GM21515 (cell line): ENCODE data around the gene GALNTL6.
"Not testable (repeated sequence)": the region's sequence is repeated elsewhere in the genome, so short reads cannot be mapped to it uniquely, and the experiment has no call there.

Experiments
- ATAC-seq: cut with Tn5 transposase; IDR thresholded peaks from one replicate; pipeline ENCODE4 v1.9.1; 2021; ENCODE audit not compliant: unreplicated experiment

Gene GALNTL6

DNA sequence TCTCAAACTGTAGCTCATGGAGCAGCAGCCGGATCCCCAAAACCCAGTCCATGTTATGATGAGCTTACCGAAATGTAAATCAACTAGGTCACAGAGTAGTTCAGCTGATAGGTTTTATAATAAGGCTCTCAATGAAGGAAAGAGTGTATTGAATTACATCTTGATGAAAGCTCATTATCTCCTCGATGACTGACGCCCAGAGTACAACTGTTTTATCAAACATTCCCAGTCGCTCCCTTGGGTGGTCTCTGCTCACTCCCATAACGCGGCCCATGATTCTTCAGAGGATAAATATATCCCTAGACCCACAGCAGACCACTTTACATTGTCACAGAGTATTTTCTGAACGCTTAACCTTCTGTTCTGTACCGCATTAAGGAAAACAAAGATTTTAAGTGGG lies 903.1 kb downstream of the GALNTL6 start:
- no peak for ATAC-seq

DNA sequence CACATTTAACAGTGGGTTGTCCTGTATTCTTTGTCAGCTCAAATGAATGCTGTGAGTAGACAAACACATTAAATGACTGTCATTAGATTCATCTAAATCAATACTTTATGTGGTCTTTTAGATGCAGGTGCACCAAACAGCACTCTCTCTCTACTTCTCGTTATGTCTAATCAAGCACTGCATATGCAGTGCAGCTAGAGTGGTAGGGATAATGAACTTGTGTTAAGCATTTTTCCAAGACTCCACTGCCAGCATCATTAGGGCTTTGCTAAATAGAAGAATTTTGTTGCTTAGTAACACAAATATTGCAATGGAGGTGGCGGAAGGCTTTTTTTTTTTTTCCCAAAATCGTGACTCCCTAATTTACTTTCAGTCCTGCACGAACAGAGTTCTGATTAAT lies 908.5 kb downstream of the GALNTL6 start:
- ATAC-seq = no peak

DNA sequence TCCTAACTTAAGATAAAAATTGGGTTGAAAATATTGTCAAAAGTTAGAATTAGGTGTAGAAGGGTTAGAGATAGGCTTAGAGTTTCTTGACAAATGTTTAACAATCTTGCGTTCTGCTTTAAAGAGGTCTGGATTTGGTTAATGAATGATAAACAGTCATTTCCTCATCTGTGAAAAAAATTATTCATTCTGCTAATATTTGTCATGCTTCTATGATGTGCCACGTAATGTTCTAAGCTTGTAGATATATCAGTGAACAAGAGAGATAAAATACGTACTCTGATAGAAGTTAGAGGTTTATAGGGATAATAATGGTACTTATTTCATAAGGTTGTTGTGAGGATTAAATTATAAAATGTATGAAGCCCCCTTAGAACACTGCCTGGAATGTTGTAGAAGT lies 912.4 kb downstream of the GALNTL6 start:
- ATAC-seq = no peak

DNA sequence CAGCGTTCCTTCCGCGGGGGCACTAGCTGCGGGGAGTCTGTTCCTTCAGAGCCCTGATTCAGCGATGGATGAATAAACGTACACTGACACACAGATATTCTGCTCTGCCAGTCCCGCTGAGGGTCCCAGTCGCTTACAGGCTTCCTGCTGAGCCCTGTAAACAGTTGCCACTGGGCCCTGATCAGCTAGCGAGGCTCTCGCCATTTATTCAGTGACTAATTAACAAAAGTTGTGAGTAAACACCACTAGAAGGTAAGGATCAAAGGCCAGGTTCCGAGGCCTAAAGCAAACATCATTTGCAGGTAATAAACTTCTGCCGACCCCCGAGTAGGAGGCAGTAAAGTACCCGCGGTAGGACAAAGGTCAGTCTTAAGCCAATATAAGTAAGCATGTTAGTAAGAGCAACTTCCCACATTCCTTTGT lies 912.8 kb downstream of the GALNTL6 start:
- ATAC-seq = no peak

DNA sequence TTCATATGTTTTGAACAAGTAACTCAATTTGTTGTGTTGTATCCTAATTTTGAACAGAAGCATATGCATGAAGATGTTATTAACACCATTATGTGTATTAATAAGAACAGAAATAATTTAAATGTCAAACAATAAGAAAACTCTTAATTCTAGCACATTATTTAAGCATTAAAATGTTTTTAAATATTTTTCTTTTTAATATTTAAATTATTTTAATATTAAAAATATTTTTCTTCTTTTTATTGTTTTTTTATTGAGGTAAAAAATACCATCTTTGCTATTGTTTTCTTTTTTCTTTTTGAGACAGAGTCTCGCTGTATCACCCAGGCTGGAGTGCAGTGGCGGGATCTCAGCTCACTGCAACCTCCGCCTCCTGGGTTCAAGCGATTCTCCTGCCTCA lies 914.4 kb downstream of the GALNTL6 start:
- ATAC-seq = no peak

DNA sequence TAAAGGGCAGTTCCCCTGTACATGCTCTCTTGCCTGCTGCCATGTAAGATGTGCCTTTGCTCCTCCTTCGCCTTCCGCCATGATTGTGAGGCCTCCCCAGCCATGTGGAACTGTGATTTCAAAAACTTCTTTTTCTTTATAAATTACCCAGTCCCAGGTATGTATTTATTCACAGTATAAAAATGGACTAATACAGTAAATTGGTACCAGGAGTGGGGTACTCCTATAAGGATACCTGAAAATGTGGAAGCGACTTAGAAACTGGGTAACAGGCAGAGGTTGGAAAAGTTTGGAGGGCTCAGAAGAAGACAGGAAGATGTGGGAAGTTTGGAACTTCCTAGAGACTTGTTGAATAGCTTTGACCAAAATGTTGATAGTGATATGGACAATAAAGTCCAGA lies 920.4 kb downstream of the GALNTL6 start:
- ATAC-seq = not testable (repeated sequence)

DNA sequence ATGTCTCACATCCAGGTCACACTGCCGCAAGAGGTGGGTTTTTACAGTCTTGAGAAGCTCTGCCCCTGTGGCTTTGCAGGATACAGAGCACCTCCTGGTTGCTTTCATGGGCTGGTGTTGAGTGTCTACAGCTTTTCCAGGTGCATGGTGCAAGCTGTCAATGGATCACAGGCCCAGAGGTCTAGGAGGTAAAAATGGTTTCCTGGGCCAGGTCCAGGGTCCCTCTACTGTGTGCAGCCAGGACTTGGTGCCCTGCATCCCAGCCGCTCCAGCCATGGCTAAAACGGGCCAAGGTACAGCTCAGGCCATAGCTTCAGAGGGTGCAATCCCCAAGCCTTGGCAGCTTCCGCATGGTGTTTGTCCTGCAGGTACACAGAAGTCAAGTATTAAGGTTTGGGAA lies 921.4 kb downstream of the GALNTL6 start:
- no peak for ATAC-seq

DNA sequence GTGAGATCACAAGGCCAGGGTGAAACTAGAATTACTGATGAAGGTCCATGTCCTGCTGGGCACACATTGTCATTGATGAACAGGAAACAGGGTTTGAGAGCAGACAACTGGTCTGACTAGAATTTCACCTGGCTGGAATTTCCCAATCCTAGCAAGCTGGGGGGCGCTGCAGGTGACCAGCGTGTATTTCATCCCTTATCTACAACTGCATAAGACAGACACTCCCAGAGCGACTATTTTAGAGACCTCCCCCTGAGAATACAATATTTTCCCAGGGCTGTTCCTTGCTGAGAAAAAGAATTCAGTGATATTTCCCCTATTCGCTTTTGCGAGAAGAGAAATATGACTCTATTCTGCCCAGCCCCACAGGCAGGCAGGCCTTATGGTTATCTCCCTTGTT lies 922.8 kb downstream of the GALNTL6 start:
- no peak for ATAC-seq

DNA sequence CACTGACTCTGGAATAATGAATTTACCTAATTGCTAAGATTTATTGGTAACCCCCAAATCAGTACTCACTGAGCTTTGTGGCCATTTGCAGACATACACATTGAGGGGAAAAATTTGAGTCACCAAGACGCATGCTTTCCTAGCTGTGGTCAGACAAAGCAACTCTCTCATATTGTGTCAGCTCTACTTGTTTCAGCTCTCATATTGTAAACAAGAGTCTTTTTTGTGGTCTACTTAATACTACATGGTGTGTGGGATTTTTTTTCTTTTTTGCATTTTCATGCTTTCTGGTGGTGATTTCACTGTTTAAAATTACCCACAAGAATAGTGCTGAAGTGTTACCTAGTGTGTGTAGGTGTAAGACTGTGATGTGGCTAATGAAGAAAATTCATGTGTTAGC lies 927.2 kb downstream of the GALNTL6 start:
- peak; percentile 96 for ATAC-seq

DNA sequence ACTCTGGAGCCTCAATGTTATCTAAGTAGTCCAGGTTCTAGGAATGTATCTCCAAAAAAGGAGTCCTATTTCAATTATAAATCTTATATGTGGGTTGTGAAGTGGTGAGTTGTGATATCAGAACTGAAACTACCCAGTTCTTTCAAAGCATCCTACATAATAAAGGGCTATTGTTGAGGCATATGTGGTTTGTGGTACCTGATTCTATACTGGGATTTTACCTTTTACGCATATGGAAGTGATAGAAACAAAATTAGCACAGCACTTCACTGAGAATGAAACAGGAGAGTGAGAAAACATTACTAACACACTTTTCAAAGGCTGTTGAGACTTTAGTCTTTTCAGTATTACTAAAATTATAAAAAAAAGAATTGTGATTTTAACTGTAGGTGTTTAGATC lies 937.7 kb downstream of the GALNTL6 start:
- peak; percentile 92 for ATAC-seq

DNA sequence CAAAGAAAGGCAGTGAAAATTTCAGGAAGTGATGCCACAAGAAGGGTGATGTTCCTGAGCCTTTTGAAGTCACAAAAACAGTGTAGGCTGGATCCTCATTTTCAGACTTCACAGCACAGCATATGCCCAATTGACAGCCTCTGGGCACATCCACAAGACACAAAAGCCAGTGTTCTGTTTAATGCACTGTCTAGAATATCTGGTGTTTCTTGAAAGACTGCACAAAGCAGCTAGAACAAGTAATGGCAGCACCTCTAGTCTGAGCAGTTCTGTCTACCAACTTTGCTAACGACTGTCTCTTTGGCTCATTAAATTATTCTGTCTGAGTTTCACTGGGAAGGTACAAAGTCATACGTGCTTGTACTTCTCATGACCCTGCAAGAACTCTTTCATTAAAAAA lies 938.3 kb downstream of the GALNTL6 start:
- peak; percentile 23 for ATAC-seq

DNA sequence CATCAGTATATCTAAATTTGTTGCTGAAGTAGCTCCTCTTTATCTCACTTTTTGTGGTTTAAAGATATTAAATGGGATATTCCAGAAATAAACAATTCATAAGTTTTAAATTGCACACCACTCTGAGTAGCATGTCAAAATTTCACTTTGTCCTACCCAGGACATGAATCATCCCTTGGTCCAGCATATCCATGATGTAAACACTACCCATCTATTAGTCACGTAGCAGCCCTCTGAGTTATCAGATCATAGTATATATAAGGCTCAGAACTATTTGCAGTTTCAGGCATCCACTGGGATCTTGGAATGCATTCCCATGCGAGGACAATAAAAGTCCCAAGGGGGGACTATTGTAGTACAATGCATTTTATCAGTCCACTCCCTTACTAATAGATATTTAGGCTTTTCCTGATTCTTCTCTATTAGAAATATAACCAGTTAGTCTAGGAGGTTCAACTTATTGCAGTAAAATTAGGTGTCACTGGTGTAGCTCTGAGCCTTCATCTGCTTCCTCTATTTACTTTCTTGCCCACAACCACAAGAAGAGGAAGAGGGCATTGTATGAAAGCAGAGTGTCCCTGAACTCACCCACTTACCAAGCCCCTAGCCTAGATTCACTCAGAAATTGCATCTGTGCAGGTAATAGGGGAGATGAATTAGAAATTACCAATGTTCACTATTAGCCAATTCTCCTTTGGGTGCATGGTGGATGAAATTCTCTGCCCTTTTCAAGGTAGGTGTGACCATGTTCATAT lies 945.6 kb downstream of the GALNTL6 start:
- no peak for ATAC-seq

DNA sequence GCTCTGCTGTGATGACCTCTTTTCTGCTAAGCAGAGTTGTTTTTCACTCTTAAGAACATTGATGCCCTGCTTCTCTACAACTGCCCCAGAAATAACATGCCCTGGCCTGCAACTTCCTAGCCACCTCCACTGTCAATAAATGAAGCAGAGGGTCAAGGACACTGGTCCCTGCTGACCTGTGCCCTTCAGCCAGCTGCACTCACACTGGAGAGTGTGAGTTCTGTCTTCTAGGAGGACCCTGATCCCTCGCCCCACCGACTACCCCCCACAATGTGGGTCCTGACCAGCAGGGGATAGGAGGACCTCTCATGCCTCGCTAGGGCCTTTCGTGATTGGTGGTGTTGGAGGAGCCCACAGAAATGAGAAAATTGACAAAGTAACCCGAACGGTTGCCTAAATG lies 947.3 kb downstream of the GALNTL6 start:
- ATAC-seq = no peak

DNA sequence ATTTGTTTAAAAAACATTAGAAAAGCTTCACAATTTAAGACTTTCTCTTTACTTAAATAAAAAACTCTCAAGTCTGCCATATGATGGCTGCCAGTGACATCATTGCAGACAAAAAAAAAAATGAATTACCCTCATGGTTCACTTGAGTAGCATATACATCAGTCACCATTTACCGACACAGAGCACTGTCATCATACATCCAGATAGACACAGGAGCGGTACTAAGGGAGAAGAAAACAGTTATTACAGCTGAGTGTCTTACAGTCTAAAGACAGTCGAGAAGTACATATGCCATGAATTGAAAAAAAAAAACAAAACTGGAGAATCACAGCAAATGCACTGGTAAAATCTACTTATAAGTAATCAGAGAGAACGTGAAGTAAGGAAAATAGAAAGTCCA lies 949.7 kb downstream of the GALNTL6 start:
- no peak for ATAC-seq

DNA sequence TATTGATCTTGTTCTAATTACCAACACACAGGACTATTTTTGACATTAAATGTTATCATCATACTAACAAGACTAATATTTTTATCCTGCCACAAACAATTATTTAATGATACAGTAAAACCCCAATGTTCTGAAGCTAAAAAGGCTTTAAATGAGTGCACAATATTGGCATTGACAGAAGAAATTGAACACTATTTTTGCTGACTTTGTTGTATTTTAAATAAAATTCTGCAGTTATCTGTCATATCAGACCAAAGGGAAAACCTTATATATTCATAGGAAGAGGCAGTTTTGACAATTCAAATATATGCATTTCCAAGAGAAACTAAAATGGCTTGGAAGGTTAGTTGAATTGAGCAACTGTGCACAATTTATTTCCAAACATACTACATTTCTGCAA lies 957.6 kb downstream of the GALNTL6 start:
- no peak for ATAC-seq

DNA sequence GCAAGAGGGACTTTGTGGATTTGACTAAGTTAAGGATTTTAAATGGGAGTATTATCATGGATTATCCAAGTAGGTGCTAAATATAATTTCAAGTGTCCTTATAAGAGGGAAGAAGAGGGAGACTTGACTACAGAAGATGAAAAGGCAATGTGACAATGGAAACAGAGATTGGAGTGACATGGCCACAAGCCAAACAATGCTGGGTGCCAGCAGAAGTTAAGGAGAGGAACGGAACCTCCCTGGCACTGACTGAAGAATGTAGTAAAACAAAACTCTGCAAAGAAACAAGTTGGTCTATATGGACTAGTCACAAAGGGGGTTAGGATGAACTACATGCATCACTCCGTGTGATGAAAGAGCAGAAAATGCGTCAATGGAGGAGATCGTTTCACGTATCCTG lies 959.6 kb downstream of the GALNTL6 start:
- no peak for ATAC-seq

DNA sequence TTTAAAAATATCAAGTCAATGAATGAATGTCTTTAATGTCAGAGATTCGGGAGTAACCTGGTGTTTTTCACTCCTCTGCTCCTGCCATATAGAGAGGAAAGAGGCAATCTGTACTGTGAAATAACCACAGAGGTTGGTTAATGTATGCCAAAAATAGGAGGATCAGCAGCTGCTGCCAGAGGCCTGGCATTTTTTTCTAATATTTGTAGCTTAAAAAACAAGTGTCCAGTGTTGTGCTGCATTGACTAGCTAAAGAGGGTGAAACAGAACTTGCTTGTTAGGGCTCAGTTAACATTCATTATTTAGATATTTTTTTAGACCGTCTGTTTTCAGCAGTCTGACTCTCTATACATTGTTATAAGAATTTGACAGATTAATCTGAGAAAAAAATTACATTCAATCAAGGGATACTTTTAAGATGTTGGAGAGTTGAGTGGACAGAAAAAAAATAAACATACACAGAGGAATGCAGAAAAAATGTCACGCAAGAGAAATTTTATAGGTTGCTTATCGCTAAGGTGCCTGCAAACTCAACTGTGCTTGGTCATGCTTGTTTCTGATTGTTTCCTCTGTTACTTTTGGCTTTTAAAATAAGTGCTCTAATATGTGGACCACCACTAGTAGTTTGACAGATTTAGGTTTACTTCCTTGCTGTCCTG lies 963.1 kb downstream of the GALNTL6 start:
- ATAC-seq = no peak

DNA sequence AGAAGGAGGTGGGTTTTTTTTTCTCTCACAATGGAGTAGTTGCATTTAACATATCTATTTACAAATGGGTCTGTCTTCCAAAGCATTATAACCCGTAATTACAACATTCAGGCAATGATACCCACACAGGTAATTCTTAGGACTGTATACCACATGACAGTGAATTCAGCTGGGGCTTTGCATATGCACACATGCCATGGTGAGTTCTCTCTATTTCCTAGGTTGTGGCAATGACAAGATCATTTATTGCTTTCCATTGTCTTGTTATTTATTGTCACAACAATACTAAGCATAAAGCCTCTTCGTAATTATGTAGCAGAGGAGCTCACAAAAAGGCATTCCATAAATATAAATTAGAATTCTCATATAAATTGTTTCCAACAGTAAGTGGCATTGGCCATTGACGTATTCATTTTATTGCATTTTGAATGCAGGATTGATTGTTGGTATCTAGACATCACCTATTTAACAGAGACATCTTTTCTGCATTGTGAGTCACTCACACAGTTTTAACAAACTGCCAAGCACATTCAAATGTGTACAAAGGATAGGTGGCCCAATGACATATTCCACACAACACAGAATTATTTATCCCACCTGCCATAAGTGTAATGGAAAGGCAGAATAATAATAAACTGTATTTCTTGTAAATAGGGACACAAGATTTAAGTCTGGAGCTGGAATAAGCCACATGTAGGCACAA lies 964.7 kb downstream of the GALNTL6 start:
- no peak for ATAC-seq

DNA sequence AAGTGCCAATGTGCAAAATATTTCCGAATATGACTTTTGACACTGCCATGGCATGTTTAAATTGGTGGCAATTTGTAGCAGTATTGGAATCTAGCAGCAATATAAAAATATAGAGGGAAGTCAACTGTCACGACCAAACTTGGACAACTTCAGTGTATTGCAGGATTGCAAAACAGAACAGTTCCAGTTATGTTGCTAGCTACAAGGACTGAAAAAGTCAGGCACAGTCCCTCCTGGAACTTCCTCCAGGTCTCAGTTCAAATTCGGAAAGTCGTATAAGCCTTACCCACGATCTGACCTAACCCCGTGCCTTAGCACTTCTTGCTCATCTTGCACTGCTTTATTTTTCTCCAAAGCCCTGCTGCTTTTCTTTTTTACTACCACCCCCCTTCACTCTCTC lies 965.4 kb downstream of the GALNTL6 start:
- no peak for ATAC-seq

DNA sequence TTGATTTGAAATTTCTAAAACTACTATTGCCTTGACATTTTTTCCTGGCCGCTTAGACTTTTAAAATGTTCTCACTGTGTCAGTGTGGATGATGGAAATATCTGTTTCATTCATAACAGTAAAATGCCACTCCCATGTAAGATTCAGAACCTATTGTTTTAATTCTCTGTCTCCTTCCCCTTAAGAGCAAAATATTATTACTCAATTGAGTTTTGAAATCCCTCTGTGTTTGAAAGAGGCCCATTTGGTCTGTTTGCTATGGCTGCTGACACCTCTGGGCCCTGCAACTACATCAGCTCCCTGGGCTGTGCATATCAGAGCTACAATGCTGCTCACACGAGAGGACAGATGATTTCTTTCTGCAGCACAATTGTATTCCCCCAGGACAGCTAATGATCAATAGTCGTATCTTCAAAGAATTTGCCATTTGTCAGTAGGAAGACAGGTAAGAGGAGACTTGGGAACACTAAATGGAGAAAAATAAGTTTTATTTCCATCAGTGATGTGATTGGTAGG lies 967.4 kb downstream of the GALNTL6 start:
- ATAC-seq = no peak

DNA sequence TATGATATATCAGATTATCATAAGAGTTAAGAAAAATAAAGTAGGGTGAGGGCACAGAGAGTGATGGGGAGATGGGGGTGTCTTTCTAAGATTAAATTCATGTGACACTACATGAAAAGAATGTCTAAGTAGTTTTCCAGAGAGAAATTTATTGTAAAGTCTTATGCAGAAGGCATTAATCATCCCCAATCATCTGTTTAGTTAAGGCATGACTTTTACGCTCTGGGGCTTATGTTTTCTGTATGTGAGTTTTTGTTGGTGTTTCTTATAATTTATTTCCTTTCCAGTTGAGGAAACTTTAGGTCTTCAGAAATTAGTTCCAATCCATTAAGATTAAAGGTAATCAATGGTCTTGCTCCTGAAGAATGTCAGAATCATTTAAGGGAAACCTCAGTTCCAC lies 972.4 kb downstream of the GALNTL6 start:
- no peak for ATAC-seq
